Measurements from ENCODE around the gene CBX7. TPM values are rescaled to one million over a fixed set of nuclear protein-coding genes. Genes with fewer than 3 reads are reported as not detected.

Gene CBX7
- total RNA-seq, 2 donors from 2014 or later, result 4.9 to 11.1 TPM

Other genes starting within 250 kb of the CBX7 start
- gene APOBEC3A, start 195.1 kb downstream of the CBX7 start, total RNA-seq, result 1 to 10 TPM in 1 of 2 donors, not detected in 1; 3.3 TPM
- gene APOBEC3B, start 170.3 kb downstream of the CBX7 start, total RNA-seq, result 10 to 100 TPM in 1 of 2 donors, under 1 TPM in 1; 0.64 to 12.4 TPM
- gene APOBEC3C, start 138.4 kb downstream of the CBX7 start, total RNA-seq, result 100 to 1,000 TPM in 1 of 2 donors, 10 to 100 TPM in 1; 78.5 to 103 TPM
- 10 to 100 TPM; 37.6 to 40.1 TPM for gene APOBEC3D, start 131.6 kb downstream of the CBX7 start, total RNA-seq
- gene APOBEC3F, start 111.8 kb downstream of the CBX7 start, total RNA-seq, result 10 to 100 TPM; 21.7 to 31.6 TPM
- 100 to 1,000 TPM; 105 to 169 TPM for gene APOBEC3G, start 75.4 kb downstream of the CBX7 start, total RNA-seq
- gene APOBEC3H, start 55.4 kb downstream of the CBX7 start, total RNA-seq, result 1 to 10 TPM; 6.2 to 6.9 TPM
- not detected for gene PDGFB, start 92.3 kb upstream of the CBX7 start, total RNA-seq
- 1,000 to 10,000 TPM; 1,242 to 2,090 TPM for gene RPL3, start 166.9 kb upstream of the CBX7 start, total RNA-seq
- 1 to 10 TPM; 1.1 to 2.0 TPM for gene SYNGR1, start 197.3 kb upstream of the CBX7 start, total RNA-seq
- gene TAB1, start 247.1 kb upstream of the CBX7 start, total RNA-seq, result 10 to 100 TPM; 20.8 to 38.9 TPM

Data from natural killer cell treated with Interleukin-12 subunit alpha and Interleukin-12 subunit beta and Interleukin-15 and Interleukin-18, amount 100 ng/mL, for 72 hours (primary cell).